GM12878 (cell line): ENCODE results near the gene SLIT1. TPM values are rescaled to one million over a fixed set of nuclear protein-coding genes. Genes with fewer than 3 reads are reported as not detected.

Experiments used
- ATAC-seq: fragments of 200-7000 bp; cut with Tn5 transposase; 3 replicates; pipeline ENCODE4 v1.9.1; 2020; ENCODE audit warnings: mild to moderate bottlenecking, moderate library complexity
- BruUV-seq: library from RNA; stranded (reverse); fragments of 400-500 nt; replicated peaks from 2 replicates; lab custom pipeline; 2021; lab: Mats Ljungman, UMichigan
- CTCF ChIA-PET: fragments of 300-600 bp; sonication (Branson Sonifier 250); formaldehyde crosslinking; extraction: SDS; loops from one replicate; lab custom pipeline; 2021; ENCODE audit warnings: inconsistent platforms; lab: Yijun Ruan, JAX
- POLR2A ChIA-PET: fragments of 350-600 bp; formaldehyde crosslinking; extraction: SDS; loops from one replicate; lab custom pipeline; 2021; ENCODE audit warnings: inconsistent platforms; lab: Charles Lee
- RAD21 ChIA-PET: fragments of 300-600 bp; sonication (Branson Sonifier 250); formaldehyde crosslinking; loops from one replicate; lab custom pipeline; 2023; ENCODE audit warnings: antibody characterized with exemption; ENCODE audit not compliant: unreplicated experiment; lab: Charles Lee
- SMC1A ChIA-PET: fragments of 300-600 bp; sonication (Branson Sonifier 250); formaldehyde crosslinking; loops from one replicate; lab custom pipeline; 2023; ENCODE audit not compliant: unreplicated experiment, uncharacterized antibody; lab: Charles Lee
- DNase-seq: peaks from one replicate; pipeline ENCODE4 v3.0.0-alpha.2; 2011; ENCODE audit warnings: low read depth, low spot score
- FAIRE-seq: peaks from 3 replicates; lab custom pipeline; 2011; peaks lifted over from hg19 to GRCh38; lab: Jason Lieb, UNC
- H2AFZ ChIP-seq: 2 replicates; pipeline ENCODE4 v1.6.0; 2011; ENCODE audit warnings: low read depth, low read length, control low read depth; ENCODE audit not compliant: control insufficient read depth
- H3K27ac ChIP-seq: 2 replicates; pipeline ENCODE4 v1.5.1; 2011; ENCODE audit warnings: control low read depth; ENCODE audit not compliant: control insufficient read depth, insufficient read depth
- H3K27me3 ChIP-seq, 2 experiments: replicated peaks in 1 of 2; 2 replicates each; pipeline versions ENCODE4 v1.6.0 to v1.6.1; 2011; ENCODE audit warnings: low read length in 1 of 2; ENCODE audit not compliant: control insufficient read depth in 2 of 2, insufficient read depth in 2 of 2
- H3K36me3 ChIP-seq, 2 experiments: 2 replicates each; pipeline ENCODE4 v1.5.1; 2011; ENCODE audit warnings: low read length in 1 of 2; ENCODE audit not compliant: control insufficient read depth in 2 of 2, insufficient read depth in 2 of 2
- H3K4me1 ChIP-seq: 2 replicates; pipeline ENCODE4 v1.6.1; 2011; ENCODE audit warnings: mild to moderate bottlenecking, low read length, moderate library complexity, mixed read lengths; ENCODE audit not compliant: control insufficient read depth, insufficient read depth
- H3K4me2 ChIP-seq: 2 replicates; pipeline ENCODE4 v1.6.0; 2011; ENCODE audit warnings: control low read depth; ENCODE audit not compliant: control insufficient read depth, insufficient read depth
- H3K4me3 ChIP-seq: fragments of 200-600 bp; sonication (generic); 2 replicates; pipeline ENCODE4 v1.5.1; 2016
- H3K79me2 ChIP-seq: 2 replicates; pipeline ENCODE4 v1.6.0; 2011; ENCODE audit warnings: low read length; ENCODE audit not compliant: control insufficient read depth, insufficient read depth
- H3K9ac ChIP-seq: 2 replicates; pipeline ENCODE4 v1.8.0; 2011; ENCODE audit warnings: low read length, control low read depth, mixed read lengths; ENCODE audit not compliant: control insufficient read depth, insufficient read depth
- H3K9me3 ChIP-seq: replicated peaks from 3 replicates; pipeline ENCODE4 v1.5.1; 2011; ENCODE audit warnings: mild to moderate bottlenecking, low read length; ENCODE audit not compliant: control insufficient read depth, insufficient read depth
- H4K20me1 ChIP-seq: 2 replicates; pipeline ENCODE4 v1.6.0; 2011; ENCODE audit not compliant: control insufficient read depth, insufficient read depth
- ASH2L ChIP-seq: fragments of 300-600, 200-600 bp; sonication (generic); IDR thresholded peaks from 2 replicates; pipeline ENCODE4 v1.6.1; 2017; ENCODE audit warnings: low read depth, mild to moderate bottlenecking, borderline replicate concordance
- EED ChIP-seq: sonication (generic); IDR thresholded peaks from 2 replicates; pipeline ENCODE4 v1.6.1; 2016; ENCODE audit warnings: antibody characterized with exemption, low read depth
- GABPA ChIP-seq: IDR thresholded peaks from 2 replicates; pipeline ENCODE4 v1.6.1; 2014; ENCODE audit warnings: antibody characterized with exemption, low read depth, mild to moderate bottlenecking, inconsistent platforms
- RELA ChIP-seq: fragments of 450-650 bp; IDR thresholded peaks from 2 replicates; pipeline ENCODE4 v1.8.0; 2014; ENCODE audit warnings: borderline replicate concordance; ENCODE audit not compliant: partially characterized antibody
- SPI1 ChIP-seq: IDR thresholded peaks from 2 replicates; pipeline ENCODE4 v1.6.1; 2011; ENCODE audit warnings: low read depth, mild to moderate bottlenecking, low read length, moderate library complexity, borderline replicate concordance; ENCODE audit not compliant: insufficient read depth
- TBL1XR1 ChIP-seq: IDR thresholded peaks from 2 replicates; pipeline ENCODE4 v1.6.1; 2012; ENCODE audit warnings: low read depth, low read length, improper control_type of control experiment
- ZBED1 ChIP-seq: IDR thresholded peaks from 2 replicates; pipeline ENCODE4 v1.6.1; 2016; ENCODE audit warnings: borderline replicate concordance
- ZNF592 ChIP-seq: fragments of 450-650 bp; IDR thresholded peaks from 2 replicates; pipeline ENCODE4 v1.6.1; 2017; ENCODE audit warnings: mild to moderate bottlenecking, moderate library complexity
- whole genome bisulfite sequencing: methylation state at CpG from one replicate; pipeline ENCODE4 v1.1.6; 2016; ENCODE audit warnings: low lambda C conversion rate; ENCODE audit not compliant: insufficient replicate concordance, insufficient coverage; ENCODE audit errors: missing lambda C conversion rate; 5-methylcytosine and 5-hydroxymethylcytosine counted together
- in situ Hi-C: fragments of 300-500 bp; cut with MboI; formaldehyde crosslinking; loops from 9 replicates; pipeline ENCODE4 v1.14.3; 2018; ENCODE audit warnings: mixed read lengths
- intact Hi-C: fragments of 100-400 bp; cut with micrococcal nuclease; formaldehyde crosslinking; loops from one replicate; pipeline ENCODE4 v1.14.2; 2022; ENCODE audit not compliant: unreplicated experiment
- polyA plus RNA-seq, 11 experiments: library from polyadenylated mRNA; depleted of rRNA in 4 of 11; unstranded in 6 of 11; stranded (reverse) in 5 of 11; fragments of >200 nt; fragmentation: Nextera tagmentation in 4 of 11; fragmentation: Illumina TruSeq in 1 of 11; extraction: Ambion mirVana in 4 of 11; extraction: Trizol in 1 of 11; gene quantifications; 1 replicate in 1 of 11; 2 replicates in 10 of 11; pipeline versions ENCODE4 v1.2.1 to v1.2.3, GENCODE V29; 2011 to 2016; ENCODE audit warnings: inconsistent platforms in 2 of 11, missing spikeins in 2 of 11, low read depth in 1 of 11
- total RNA-seq, 4 experiments: library from RNA; depleted of rRNA in 3 of 4; stranded (reverse); fragments of >200 nt in 3 of 4; fragmentation: Illumina TruSeq in 1 of 4; extraction: Trizol in 1 of 4; gene quantifications; 2 replicates each; pipeline versions ENCODE4 v1.2.1 to v1.2.3, GENCODE V29; 2013 to 2021
- TF ChIP-seq, protein P1 (sequence below): IDR thresholded peaks from 2 replicates; pipeline ENCODE4 v1.6.1; 2011; ENCODE audit warnings: low read depth, mild to moderate bottlenecking, low read length, moderate library complexity, borderline replicate concordance; ENCODE audit errors: extremely low read depth

Gene SLIT1
- total and polyA plus RNA-seq, 10 of the 15 experiments (the other 5 are each of a cell fraction or from before 2014, with no cell fraction given), result 0.04 to 0.19 (median 0.06) TPM; not detected in 4

GRCh38 chr10:97050205-97050745, 135.5 kb downstream of the SLIT1 start:
- peaks cover 8% of the 10 kb centered on the region for H3K4me1 ChIP-seq

GRCh38 chr10:97049670-97050069, 136.1 kb downstream of the SLIT1 start:
- ChIA-PET CTCF (interaction anchor here (0.6 to 1.6 kb wide), 3 partner anchors 13 to 105 kb away, joined by 3 to 10 read pairs (median 3); no protein-coding TSS in a partner anchor), SMC1A (interaction anchor here (1.5 kb wide), 1 partner anchor 259 kb away, joined by 3 read pairs; no protein-coding TSS in a partner anchor), RAD21 (interaction anchor here (1.3 kb wide), 1 partner anchor 12 kb away, joined by 9 read pairs; no protein-coding TSS in a partner anchor), POLR2A (no interaction called here)
- H3K9ac ChIP-seq, result no peak overlapping the region
- WGBS, result 41% methylated on average over 7 of the region's 7 CpGs
- ATAC-seq (no peak), FAIRE-seq (no peak), DNase-seq (no peak)
- no peaks in the 10 kb centered on the region for H3K79me2 ChIP-seq
- no peaks in the 10 kb centered on the region for H3K36me3 ChIP-seq
- H3K4me1 ChIP-seq, result peaks cover 8% of the 10 kb centered on the region
- no peak overlapping the region for H3K4me2 ChIP-seq
- in situ Hi-C loops (no loop called here), intact Hi-C loops (no loop called here)
- no peaks in the 10 kb centered on the region for H4K20me1 ChIP-seq
- H3K9me3 ChIP-seq, result no peaks in the 10 kb centered on the region; the same call in 1 of the 3 replicates
- no TSS peak for BruUV-seq
- no peak overlapping the region for H3K4me3 ChIP-seq
- H2AFZ ChIP-seq, result no peak overlapping the region
- H3K27me3 ChIP-seq, result no peaks in the 10 kb centered on the region
- H3K27ac ChIP-seq, result no peak overlapping the region
- TF ChIP-seq ASH2L (no peak), TBL1XR1 (no peak), EED (no peak), ZBED1 (no peak), ZNF592 (no peak)

More at GRCh38 chr10:97050205-97050745, 135.5 kb downstream of the SLIT1 start:
- SMC1A ChIA-PET, result interaction anchor here (1.5 kb wide), 1 partner anchor 260 kb away, joined by 3 read pairs; no protein-coding TSS in a partner anchor
- Histone ChIP-seq H3K9ac (no peak overlapping the region), H3K4me2 (no peak overlapping the region), H4K20me1 (no peaks in the 10 kb centered on the region), H3K36me3 (no peaks in the 10 kb centered on the region), H3K4me3 (no peak overlapping the region)
- in situ Hi-C loops (no loop called here), intact Hi-C loops (no loop called here)
- CTCF ChIA-PET, result interaction anchor here (0.6 to 1.6 kb wide), 8 partner anchors 12 to 147 kb away, joined by 3 to 10 read pairs (median 3); no protein-coding TSS in a partner anchor
- POLR2A ChIA-PET, result no interaction called here
- WGBS, result 55% methylated on average over 3 of the region's 3 CpGs
- peak; percentile 65; the same call in 1 of the 2 replicates for TF ChIP-seq SPI1
- no peak for TF ChIP-seq GABPA
- no peak for TF ChIP-seq RELA
- TF ChIP-seq, protein P1, sequence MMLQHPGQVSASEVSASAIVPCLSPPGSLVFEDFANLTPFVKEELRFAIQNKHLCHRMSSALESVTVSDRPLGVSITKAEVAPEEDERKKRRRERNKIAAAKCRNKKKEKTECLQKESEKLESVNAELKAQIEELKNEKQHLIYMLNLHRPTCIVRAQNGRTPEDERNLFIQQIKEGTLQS, result no peak
- TF ChIP-seq, all 136 proteins: peak for 1
- Histone ChIP-seq H3K79me2 (no peaks in the 10 kb centered on the region), H3K9me3 (no peaks in the 10 kb centered on the region; the same call in 1 of the 3 replicates), H2AFZ (no peak overlapping the region), H3K27me3 (no peaks in the 10 kb centered on the region), H3K27ac (no peak overlapping the region)
- ATAC-seq (peak; percentile 60), FAIRE-seq (no peak), DNase-seq (no peak)
- RAD21 ChIA-PET, result interaction anchor here (0.7 to 1.3 kb wide), 2 partner anchors 13 to 76 kb away, joined by 3 to 9 read pairs; no protein-coding TSS in a partner anchor
- BruUV-seq, result no TSS peak
